DMS 273 treated with DMSO at 0.1 percent for 48 hours (cell line): Measurements from ENCODE around the gene RBP2.

Source experiments
- DNase-seq: peaks from one replicate; lab custom pipeline; 2025; lab: John Stamatoyannopoulos, UW

Gene RBP2

GRCh38 chr3:139481116-139481515, 4.8 kb upstream of the RBP2 start:
- DNase-seq, result no peak

GRCh38 chr3:139480585-139480984, 4.3 kb upstream of the RBP2 start:
- DNase-seq, result no peak

- no peak for DNase-seq
Measured at GRCh38 chr3:139477710-139478640, 1.7 kb upstream of the RBP2 start.

- no peak for DNase-seq
Measured at GRCh38 chr3:139473155-139473771, 3.1 kb downstream of the RBP2 start.

GRCh38 chr3:139472380-139473010, 3.8 kb downstream of the RBP2 start:
- peak; percentile 52 for DNase-seq

- no peak for DNase-seq
Measured at GRCh38 chr3:139470199-139470598, 6.1 kb downstream of the RBP2 start.

GRCh38 chr3:139468399-139468798, 7.9 kb downstream of the RBP2 start:
- DNase-seq, result no peak

GRCh38 chr3:139466360-139466759, 10.0 kb downstream of the RBP2 start:
- no peak for DNase-seq

- DNase-seq, result no peak
Measured at GRCh38 chr3:139465636-139466035, 10.7 kb downstream of the RBP2 start.

- no peak for DNase-seq
Measured at GRCh38 chr3:139463466-139463865, 12.8 kb downstream of the RBP2 start.

- no peak for DNase-seq
Measured at GRCh38 chr3:139460529-139460928, 15.8 kb downstream of the RBP2 start.

GRCh38 chr3:139460076-139460475, 16.2 kb downstream of the RBP2 start:
- DNase-seq, result no peak

- no peak for DNase-seq
Measured at GRCh38 chr3:139458348-139458747, 18.0 kb downstream of the RBP2 start.

- DNase-seq, result no peak
Measured at GRCh38 chr3:139457066-139457465, 19.2 kb downstream of the RBP2 start.

GRCh38 chr3:139456386-139456785, 19.9 kb downstream of the RBP2 start:
- no peak for DNase-seq

- DNase-seq, result peak; percentile 96
Measured at GRCh38 chr3:139455855-139456254, 20.5 kb downstream of the RBP2 start.

- DNase-seq, result peak; percentile 86
Measured at GRCh38 chr3:139455206-139455605, 21.1 kb downstream of the RBP2 start.

GRCh38 chr3:139454346-139454745, 22.0 kb downstream of the RBP2 start:
- peak; percentile 41 for DNase-seq

- no peak for DNase-seq
Measured at GRCh38 chr3:139450159-139450558, 26.2 kb downstream of the RBP2 start.

- no peak for DNase-seq
Measured at GRCh38 chr3:139449566-139449965, 26.8 kb downstream of the RBP2 start.

- DNase-seq, result no peak
Measured at GRCh38 chr3:139448104-139448503, 28.2 kb downstream of the RBP2 start.

GRCh38 chr3:139447486-139447885, 28.8 kb downstream of the RBP2 start:
- no peak for DNase-seq

GRCh38 chr3:139444446-139444845, 31.9 kb downstream of the RBP2 start:
- no peak for DNase-seq
